PC-3 (cell line): ENCODE measurements around the gene MAPK8.

Experiments
- CTCF ChIP-seq: fragments of 300-600 bp; sonication (generic); conservative IDR thresholded peaks from 2 replicates; pipeline ENCODE4 v1.5.1; 2017; ENCODE audit warnings: antibody characterized with exemption, low read depth, mild to moderate bottlenecking, low read length
- EZH2 ChIP-seq: fragments of 300-600 bp; sonication (generic); IDR thresholded peaks from one replicate; pipeline ENCODE4 v1.6.1; 2017; ENCODE audit warnings: antibody characterized with exemption, mild to moderate bottlenecking, low read length; ENCODE audit not compliant: unreplicated experiment
- EZH2phosphoT487 ChIP-seq: fragments of 300-600 bp; sonication (generic); IDR thresholded peaks from 2 replicates; pipeline ENCODE4 v1.6.1; 2018; ENCODE audit warnings: mild to moderate bottlenecking, antibody characterized with exemption, low read length, borderline replicate concordance

DNA sequence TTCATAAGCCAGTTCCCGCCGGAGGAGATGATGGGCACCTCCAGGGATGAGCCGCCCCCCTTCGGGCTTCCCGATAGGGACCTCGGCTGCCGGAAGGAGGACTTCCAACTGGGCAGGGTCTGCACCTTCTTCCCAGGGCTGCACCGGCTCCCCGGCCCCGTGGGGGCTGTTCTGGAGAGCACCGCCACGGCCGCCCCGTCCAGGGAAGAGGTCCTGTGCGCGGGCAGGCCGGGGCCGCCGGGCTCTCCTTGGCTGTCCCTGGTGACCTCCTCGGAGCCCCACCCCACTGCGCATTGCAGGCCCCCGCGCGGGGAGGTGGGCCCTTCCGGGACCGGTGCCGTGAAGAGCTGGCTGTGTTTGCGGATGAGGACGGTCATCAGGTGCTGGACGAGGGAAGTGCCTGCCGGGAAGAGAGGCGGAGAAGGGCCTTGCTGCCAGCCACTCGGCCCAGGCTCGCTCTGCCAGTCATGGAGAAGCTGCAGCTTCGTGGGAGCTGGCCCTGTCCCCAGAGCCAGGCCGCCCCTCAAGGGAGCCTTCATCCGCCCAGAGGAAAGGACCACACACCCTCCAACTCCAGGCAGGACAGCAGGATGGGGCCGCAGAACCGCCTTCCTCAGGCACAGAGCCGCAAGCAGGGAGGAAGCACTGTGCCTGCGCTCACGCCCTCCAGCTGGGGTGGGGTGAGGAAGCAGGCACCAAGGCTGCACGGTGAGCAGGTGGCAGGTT is 144.4 kb downstream of the MAPK8 start:
- no peak for TF ChIP-seq CTCF
- no peak for TF ChIP-seq EZH2phosphoT487
- TF ChIP-seq EZH2 = no peak
